ENCODE data around the gene KIF26B.

Gene KIF26B

DNA sequence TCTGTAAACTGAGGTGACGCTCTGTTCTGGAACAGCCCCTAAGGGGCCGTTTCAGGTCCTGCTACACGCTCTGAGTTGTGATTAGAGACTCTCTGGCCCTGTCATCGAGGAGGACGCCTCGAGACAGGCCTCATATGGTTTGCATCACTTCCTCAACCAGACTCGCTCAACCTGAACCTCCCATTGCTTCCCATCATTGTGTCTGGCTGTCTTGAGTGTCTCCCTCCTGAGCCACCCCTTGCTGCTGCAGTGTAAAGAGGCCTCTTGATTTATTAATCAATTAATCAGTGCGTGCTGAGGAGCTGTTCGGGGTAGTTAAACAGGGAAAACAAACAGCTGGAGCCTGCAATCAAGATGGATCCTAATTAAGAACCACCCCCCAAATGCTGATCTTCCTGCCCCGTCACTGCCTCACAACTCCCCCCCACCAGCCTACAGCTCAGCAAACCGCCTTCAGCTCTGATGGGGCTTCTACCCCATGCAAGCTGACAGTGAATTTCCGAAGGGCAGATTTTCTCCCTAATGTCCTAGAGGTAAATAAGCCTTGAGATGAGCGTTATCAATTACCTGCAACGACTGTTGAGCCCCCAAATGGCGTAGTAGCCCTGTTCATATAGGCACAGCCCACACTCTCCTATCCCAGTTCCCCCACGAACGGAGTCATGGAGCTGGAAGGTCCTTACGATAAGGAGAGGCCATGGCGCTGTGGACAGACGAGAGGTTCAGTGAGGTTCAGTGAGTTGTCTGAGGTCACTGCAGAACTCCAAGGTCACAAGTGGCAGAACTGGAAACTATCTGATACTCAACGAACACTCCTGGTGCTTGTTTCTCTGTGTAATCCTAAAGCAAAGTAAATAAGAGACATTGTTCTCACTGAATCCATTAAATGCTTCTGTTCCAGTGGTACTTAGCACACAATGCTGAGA, 210.6 kb downstream of the KIF26B start:
- no peak for TF ChIP-seq CTCF (IDR thresholded peaks at IDR 0.05; ENCODE audit: low read depth, low read length, missing control alignments)
- no peaks in the 10 kb centered on the region for H3K36me3 ChIP-seq (replicated peaks)
- no peak overlapping the region for H3K4me3 ChIP-seq (ENCODE audit: low read depth, low read length)
- no peak for DNase-seq
- no peaks in the 10 kb centered on the region for H3K27me3 ChIP-seq (replicated peaks)
- in situ Hi-C loops (cut with HindIII; ENCODE audit: low pct_ligation_motif_present, low sequenced_read_pairs): no loop called here
- H3K27ac ChIP-seq: no peak overlapping the region

DNA sequence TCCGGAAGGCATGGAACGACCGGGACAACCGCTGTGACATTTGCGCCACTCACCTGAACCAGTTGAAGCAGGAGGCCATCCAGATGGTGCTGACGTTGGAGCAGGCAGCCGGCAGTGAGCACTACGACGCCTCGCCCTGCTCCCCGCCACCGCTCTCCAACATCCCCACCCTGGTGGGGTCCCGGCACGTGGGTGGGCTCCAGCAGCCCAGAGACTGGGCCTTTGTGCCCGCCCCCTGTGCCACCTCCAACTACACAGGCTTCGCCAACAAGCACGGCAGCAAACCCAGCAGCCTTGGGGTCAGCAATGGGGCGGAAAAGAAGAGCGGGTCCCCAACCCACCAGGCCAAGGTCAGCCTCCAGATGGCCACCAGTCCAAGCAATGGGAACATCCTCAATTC, 212.1 kb downstream of the KIF26B start:
- DNase-seq: no peak
- no peak overlapping the region for H3K4me3 ChIP-seq (ENCODE audit: low read depth, low read length)
- H3K27ac ChIP-seq: no peak overlapping the region
- H3K27me3 ChIP-seq (replicated peaks): no peaks in the 10 kb centered on the region
- no peaks in the 10 kb centered on the region for H3K36me3 ChIP-seq (replicated peaks)
- in situ Hi-C loops (cut with HindIII; ENCODE audit: low pct_ligation_motif_present, low sequenced_read_pairs): no loop called here
- TF ChIP-seq CTCF (IDR thresholded peaks at IDR 0.05; ENCODE audit: low read depth, low read length, missing control alignments): no peak

- TF ChIP-seq CTCF (IDR thresholded peaks at IDR 0.05; ENCODE audit: low read depth, low read length, missing control alignments): no peak
- Histone ChIP-seq H3K36me3 (replicated peaks) (no peaks in the 10 kb centered on the region), H3K4me3 (ENCODE audit: low read depth, low read length) (no peak overlapping the region), H3K27me3 (replicated peaks) (no peaks in the 10 kb centered on the region), H3K27ac (no peak overlapping the region)
- in situ Hi-C loops (cut with HindIII; ENCODE audit: low pct_ligation_motif_present, low sequenced_read_pairs): no loop called here
- no peak for DNase-seq
Observed at GRCh38 chr1:245370175-245370825, 215.5 kb downstream of the KIF26B start.

DNA sequence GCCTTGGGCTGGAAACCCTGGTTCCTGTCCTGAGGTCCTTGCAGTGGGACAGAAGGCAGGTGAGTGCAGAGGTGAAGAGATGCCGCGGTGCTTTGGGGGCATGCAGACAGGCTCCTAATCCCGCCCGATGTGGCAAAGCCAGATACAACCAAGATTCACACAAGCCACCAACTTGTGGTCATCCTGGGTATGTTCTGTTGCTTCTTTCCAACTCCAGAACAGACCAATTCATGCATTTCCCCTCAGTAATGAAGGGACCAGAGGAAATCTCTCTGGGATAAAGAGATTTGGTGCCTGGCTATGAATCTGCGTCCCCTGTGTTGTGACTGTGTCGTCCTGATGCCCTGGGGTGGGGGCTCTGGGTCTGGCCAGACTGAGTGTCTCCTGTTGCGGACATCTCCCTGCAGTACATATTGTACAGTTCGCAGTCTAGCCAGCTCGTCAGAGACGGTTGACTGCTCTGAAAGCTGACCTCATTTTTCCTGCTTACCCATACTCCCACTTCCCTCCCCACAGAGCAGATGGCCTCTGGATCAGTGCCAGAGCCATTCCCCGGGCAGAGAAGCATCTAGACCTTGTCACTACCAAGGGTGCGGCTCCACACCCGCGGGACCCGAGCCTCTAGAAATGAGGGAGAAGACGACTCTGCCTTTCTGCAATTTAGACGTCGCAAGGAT, 216.3 kb downstream of the KIF26B start:
- Histone ChIP-seq H3K4me3 (ENCODE audit: low read depth, low read length) (no peak overlapping the region), H3K27ac (no peak overlapping the region), H3K27me3 (replicated peaks) (no peaks in the 10 kb centered on the region), H3K36me3 (replicated peaks) (no peaks in the 10 kb centered on the region)
- TF ChIP-seq CTCF (IDR thresholded peaks at IDR 0.05; ENCODE audit: low read depth, low read length, missing control alignments): no peak
- in situ Hi-C loops (cut with HindIII; ENCODE audit: low pct_ligation_motif_present, low sequenced_read_pairs): no loop called here
- DNase-seq: no peak

- Histone ChIP-seq H3K27me3 (replicated peaks) (no peaks in the 10 kb centered on the region), H3K36me3 (replicated peaks) (no peaks in the 10 kb centered on the region), H3K27ac (no peak overlapping the region), H3K4me3 (ENCODE audit: low read depth, low read length) (no peak overlapping the region)
- in situ Hi-C loops (cut with HindIII; ENCODE audit: low pct_ligation_motif_present, low sequenced_read_pairs): no loop called here
- no peak for DNase-seq
- TF ChIP-seq CTCF (IDR thresholded peaks at IDR 0.05; ENCODE audit: low read depth, low read length, missing control alignments): no peak
Observed at GRCh38 chr1:245373131-245373530, 218.3 kb downstream of the KIF26B start.

Data from brain microvascular endothelial cell (primary cell).